Measurements from ENCODE around the gene TMEM59.
A peak's percentile ranks its signal among the peaks of the same experiment; 100 is the strongest.
"Not testable (repeated sequence)": the region's sequence is repeated elsewhere in the genome, so short reads cannot be mapped to it uniquely, and the experiment has no call there.

TMEM59 gene

GRCh38 chr1:54052431-54052933 is 522 bp downstream of the TMEM59 start:
- Histone ChIP-seq H3K36me3 (ENCODE audit: control insufficient read depth in 1 of 2, insufficient read depth in 2 of 2, low read length in 2 of 2) (peaks cover 0 to 2% of the 10 kb centered on the region in 2 experiments), H2AFZ (ENCODE audit: insufficient read depth, low read length, poor library complexity) (peak overlapping the region; percentile 80)
- no CpG with 5 or more reads among the region's 23 CpGs for WGBS (ENCODE audit: extremely low coverage, insufficient coverage, insufficient read length)

GRCh38 chr1:54051933-54052430 is 1.0 kb downstream of the TMEM59 start:
- peaks cover 13% of the 10 kb centered on the region for H3K79me2 ChIP-seq (ENCODE audit: control insufficient read depth, insufficient read depth, low read length, poor library complexity)
- peak overlapping the region; percentile 92 for H4K8ac ChIP-seq (ENCODE audit: low read depth, low read length)
- H4K12ac ChIP-seq (ENCODE audit: low read depth, low read length): no peak overlapping the region
- H3K9me3 ChIP-seq (ENCODE audit: insufficient read depth, low read depth, low read length): no peaks in the 10 kb centered on the region
- H2AFZ ChIP-seq (ENCODE audit: insufficient read depth, low read length, poor library complexity): peak overlapping the region; percentile 80
- no peak overlapping the region for H3K23ac ChIP-seq (ENCODE audit: low read length)
- H2BK120ac ChIP-seq (ENCODE audit: insufficient read depth, low read length, poor library complexity): peak overlapping the region; percentile 24
- peak overlapping the region; percentile 84 for H3K4me2 ChIP-seq (ENCODE audit: low read length)
- H3K9ac ChIP-seq (ENCODE audit: low read length): peak overlapping the region; percentile 87
- H2AK5ac ChIP-seq (ENCODE audit: low read length): no peak overlapping the region
- no peak overlapping the region for H4K91ac ChIP-seq (ENCODE audit: low read depth, low read length)
- WGBS (ENCODE audit: extremely low coverage, insufficient coverage, insufficient read length): no CpG with 5 or more reads among the region's 8 CpGs
- H3K14ac ChIP-seq (ENCODE audit: low read length): peak overlapping the region; percentile 87
- peaks cover 0 to 2% of the 10 kb centered on the region in 2 experiments for H3K36me3 ChIP-seq (ENCODE audit: control insufficient read depth in 1 of 2, insufficient read depth in 2 of 2, low read length in 2 of 2)
- peaks cover 14% of the 10 kb centered on the region for H3K79me1 ChIP-seq (ENCODE audit: low read length)
- peak overlapping the region; percentile 86 for H3K18ac ChIP-seq (ENCODE audit: low read length)
- peak overlapping the region; percentile 96 for H3K4me3 ChIP-seq (ENCODE audit: low read depth, low read length)
- no peaks in the 10 kb centered on the region for H3K27me3 ChIP-seq (ENCODE audit: insufficient read depth, low read length)
- peak overlapping the region; percentile 28 for H3K4ac ChIP-seq (ENCODE audit: low read depth, low read length)
- H2BK5ac ChIP-seq (ENCODE audit: low read depth, low read length, poor library complexity): peak overlapping the region; percentile 44
- H3K4me1 ChIP-seq (ENCODE audit: control insufficient read depth in 1 of 2, insufficient read depth in 2 of 2, low read length in 2 of 2): peaks cover 0 to 5% of the 10 kb centered on the region in 2 experiments
- peak in 1 of 2 donors; percentile 9 for DNase-seq
- peak overlapping the region; percentile 72 for H3K27ac ChIP-seq (ENCODE audit: low read depth, low read length)
- no peak overlapping the region for H2BK12ac ChIP-seq (ENCODE audit: low read length)

More at GRCh38 chr1:54052431-54052933, 522 bp downstream of the TMEM59 start:
- DNase-seq: peak; percentile 62 to 72
- peak overlapping the region; percentile 84 for H3K4me2 ChIP-seq (ENCODE audit: low read length)
- peak overlapping the region; percentile 67 for H4K91ac ChIP-seq (ENCODE audit: low read depth, low read length)
- no peaks in the 10 kb centered on the region for H3K27me3 ChIP-seq (ENCODE audit: insufficient read depth, low read length)
- peak overlapping the region; percentile 92 for H4K8ac ChIP-seq (ENCODE audit: low read depth, low read length)
- H2AK5ac ChIP-seq (ENCODE audit: low read length): peak overlapping the region; percentile 72
- no peaks in the 10 kb centered on the region for H3K9me3 ChIP-seq (ENCODE audit: insufficient read depth, low read depth, low read length)
- no peak overlapping the region for H2BK12ac ChIP-seq (ENCODE audit: low read length)
- H3K4me3 ChIP-seq (ENCODE audit: low read depth, low read length): peak overlapping the region; percentile 96
- peak overlapping the region; percentile 87 for H3K9ac ChIP-seq (ENCODE audit: low read length)
- H3K27ac ChIP-seq (ENCODE audit: low read depth, low read length): peak overlapping the region; percentile 72
- no peak overlapping the region for H3K23ac ChIP-seq (ENCODE audit: low read length)
- H3K4ac ChIP-seq (ENCODE audit: low read depth, low read length): peak overlapping the region; percentile 28
- H2BK120ac ChIP-seq (ENCODE audit: insufficient read depth, low read length, poor library complexity): peak overlapping the region; percentile 64
- H3K18ac ChIP-seq (ENCODE audit: low read length): peak overlapping the region; percentile 86
- peaks cover 14% of the 10 kb centered on the region for H3K79me1 ChIP-seq (ENCODE audit: low read length)
- H3K14ac ChIP-seq (ENCODE audit: low read length): peak overlapping the region; percentile 87
- peak overlapping the region; percentile 70 for H2BK5ac ChIP-seq (ENCODE audit: low read depth, low read length, poor library complexity)
- peak overlapping the region; percentile 68 for H4K12ac ChIP-seq (ENCODE audit: low read depth, low read length)
- peaks cover 0 to 5% of the 10 kb centered on the region in 2 experiments for H3K4me1 ChIP-seq (ENCODE audit: control insufficient read depth in 1 of 2, insufficient read depth in 2 of 2, low read length in 2 of 2)
- peaks cover 13% of the 10 kb centered on the region for H3K79me2 ChIP-seq (ENCODE audit: control insufficient read depth, insufficient read depth, low read length, poor library complexity)

- Histone ChIP-seq H3K4ac (ENCODE audit: low read depth, low read length) (peak overlapping the region; percentile 88), H3K79me1 (ENCODE audit: low read length) (peaks cover 14% of the 10 kb centered on the region), H3K79me2 (ENCODE audit: control insufficient read depth, insufficient read depth, low read length, poor library complexity) (peaks cover 13% of the 10 kb centered on the region)
- not testable (repeated sequence) for H2BK120ac ChIP-seq (ENCODE audit: insufficient read depth, low read length, poor library complexity); DNase-seq; H2BK5ac ChIP-seq (ENCODE audit: low read depth, low read length, poor library complexity); H3K4me2 ChIP-seq (ENCODE audit: low read length); H2BK12ac ChIP-seq (ENCODE audit: low read length); H3K9me3 ChIP-seq (ENCODE audit: insufficient read depth, low read depth, low read length); H3K27me3 ChIP-seq (ENCODE audit: insufficient read depth, low read length); H3K9ac ChIP-seq (ENCODE audit: low read length); H3K23ac ChIP-seq (ENCODE audit: low read length); H2AK5ac ChIP-seq (ENCODE audit: low read length); H3K4me1 ChIP-seq (ENCODE audit: control insufficient read depth in 1 of 2, insufficient read depth in 2 of 2, low read length in 2 of 2); H3K18ac ChIP-seq (ENCODE audit: low read length); H3K4me3 ChIP-seq (ENCODE audit: low read depth, low read length); H3K27ac ChIP-seq (ENCODE audit: low read depth, low read length); H3K14ac ChIP-seq (ENCODE audit: low read length); H2AFZ ChIP-seq (ENCODE audit: insufficient read depth, low read length, poor library complexity); H4K12ac ChIP-seq (ENCODE audit: low read depth, low read length); H4K8ac ChIP-seq (ENCODE audit: low read depth, low read length); H3K36me3 ChIP-seq (ENCODE audit: control insufficient read depth in 1 of 2, insufficient read depth in 2 of 2, low read length in 2 of 2); H4K91ac ChIP-seq (ENCODE audit: low read depth, low read length)
- WGBS (ENCODE audit: extremely low coverage, insufficient coverage, insufficient read length): no CpG with 5 or more reads among the region's 12 CpGs
These were observed 2.6 kb downstream of the TMEM59 start for GRCh38 chr1:54050435-54050834.

- Histone ChIP-seq H4K91ac (ENCODE audit: low read depth, low read length) (no peak overlapping the region), H3K4me1 (ENCODE audit: control insufficient read depth in 1 of 2, insufficient read depth in 2 of 2, low read length in 2 of 2) (peaks cover 0 to 2% of the 10 kb centered on the region in 2 experiments), H4K8ac (ENCODE audit: low read depth, low read length) (no peak overlapping the region), H3K14ac (ENCODE audit: low read length) (no peak overlapping the region), H4K12ac (ENCODE audit: low read depth, low read length) (no peak overlapping the region), H3K4me2 (ENCODE audit: low read length) (no peak overlapping the region), H3K4ac (ENCODE audit: low read depth, low read length) (peak overlapping the region; percentile 33), H3K9ac (ENCODE audit: low read length) (no peak overlapping the region), H3K27ac (ENCODE audit: low read depth, low read length) (no peak overlapping the region), H2AK5ac (ENCODE audit: low read length) (no peak overlapping the region), H3K23ac (ENCODE audit: low read length) (peak overlapping the region; percentile 37), H2BK5ac (ENCODE audit: low read depth, low read length, poor library complexity) (no peak overlapping the region), H3K79me1 (ENCODE audit: low read length) (peaks cover 4% of the 10 kb centered on the region), H2BK12ac (ENCODE audit: low read length) (no peak overlapping the region), H3K18ac (ENCODE audit: low read length) (no peak overlapping the region), H3K9me3 (ENCODE audit: insufficient read depth, low read depth, low read length) (no peaks in the 10 kb centered on the region), H3K36me3 (ENCODE audit: control insufficient read depth in 1 of 2, insufficient read depth in 2 of 2, low read length in 2 of 2) (peaks cover 0 to 4% of the 10 kb centered on the region in 2 experiments), H3K27me3 (ENCODE audit: insufficient read depth, low read length) (no peaks in the 10 kb centered on the region), H2AFZ (ENCODE audit: insufficient read depth, low read length, poor library complexity) (no peak overlapping the region), H2BK120ac (ENCODE audit: insufficient read depth, low read length, poor library complexity) (no peak overlapping the region), H3K4me3 (ENCODE audit: low read depth, low read length) (no peak overlapping the region), H3K79me2 (ENCODE audit: control insufficient read depth, insufficient read depth, low read length, poor library complexity) (peaks cover 6% of the 10 kb centered on the region)
- WGBS (ENCODE audit: extremely low coverage, insufficient coverage, insufficient read length): no CpG with 5 or more reads among the region's 5 CpGs
- DNase-seq: peak in 1 of 2 donors; percentile 53
These were observed 5.4 kb downstream of the TMEM59 start for GRCh38 chr1:54047384-54048305.
